Measurements from ENCODE around the gene RNU5D-1. TPM values are rescaled to one million over a fixed set of nuclear protein-coding genes. Genes with fewer than 3 reads are reported as not detected.

RNU5D-1 gene
- total and polyA plus RNA-seq, 10 of the 15 experiments (the other 5 are each of a cell fraction or from before 2014, with no cell fraction given), result not detected

GRCh38 chr1:44723064-44723463 lies 7.9 kb downstream of the RNU5D-1 start:
- SMC1A ChIA-PET (ENCODE audit: uncharacterized antibody, unreplicated experiment), result interaction anchor here (0.6 to 2.6 kb wide), 5 partner anchors 8 to 288 kb away, joined by 3 to 26 read pairs (median 8); partner anchors contain the start of genes HECTD3 and RNU5D-1
- TF ChIP-seq HSF1 (IDR thresholded peaks at IDR 0.05; ENCODE audit: low read depth, low read length) (no peak), CHD2 (IDR thresholded peaks at IDR 0.05; ENCODE audit: borderline replicate concordance, low read depth, low read length) (no peak), ZNF24 (IDR thresholded peaks at IDR 0.05) (peak; percentile 81)
- intact Hi-C loops (cut with micrococcal nuclease; ENCODE audit: unreplicated experiment) (no loop called here), in situ Hi-C loops (cut with MboI) (no loop called here)
- DNase-seq (ENCODE audit: low read depth, low spot score) (no peak), ATAC-seq (no peak; the same call in 2 of the 3 replicates), FAIRE-seq (peak; percentile 49)
- BruUV-seq (replicated peaks), result no TSS peak
- H3K9me3 ChIP-seq (replicated peaks; ENCODE audit: control insufficient read depth, insufficient read depth, low read length), result no peaks in the 10 kb centered on the region
- no peaks in the 10 kb centered on the region for H3K79me2 ChIP-seq (ENCODE audit: control insufficient read depth, insufficient read depth, low read length)
- peak overlapping the region; percentile 59 for H3K9ac ChIP-seq (ENCODE audit: control insufficient read depth, insufficient read depth, low read length)
- peak overlapping the region; percentile 32 for H3K4me3 ChIP-seq
- peaks cover 37% of the 10 kb centered on the region for H3K4me1 ChIP-seq (ENCODE audit: control insufficient read depth, insufficient read depth, low read length)
- 15% methylated on average over 9 of the region's 9 CpGs for WGBS (ENCODE audit: insufficient coverage, insufficient replicate concordance, low lambda C conversion rate, missing lambda C conversion rate)
- peak overlapping the region; percentile 9 for H2AFZ ChIP-seq (ENCODE audit: control insufficient read depth, low read depth, low read length)
- RAD21 ChIA-PET (ENCODE audit: unreplicated experiment), result interaction anchor here (2.5 to 2.8 kb wide), 3 partner anchors 8 to 96 kb away, joined by 7 to 48 read pairs (median 21); partner anchors contain the start of genes BTBD19 and RNU5D-1
- H3K36me3 ChIP-seq (ENCODE audit: control insufficient read depth in 2 of 2, insufficient read depth in 2 of 2, low read length in 1 of 2), result no peaks in the 10 kb centered on the region
- H4K20me1 ChIP-seq (ENCODE audit: control insufficient read depth, insufficient read depth), result no peaks in the 10 kb centered on the region
- no peaks in the 10 kb centered on the region for H3K27me3 ChIP-seq (replicated peaks in 1 of 2; ENCODE audit: control insufficient read depth in 2 of 2, insufficient read depth in 2 of 2, low read length in 1 of 2)
- POLR2A ChIA-PET, result interaction anchor here (0.6 to 9.8 kb wide), 10 partner anchors 7 to 583 kb away, joined by 3 to 110 read pairs (median 10); partner anchors contain the start of genes ARMH1, BTBD19, PLK3 and RNU5D-1
- CTCF ChIA-PET, result interaction anchor here (1.8 to 12.6 kb wide), 3 partner anchors 6 to 54 kb away, joined by 5 to 175 read pairs (median 19); partner anchors contain the start of gene RNU5D-1
- H3K27ac ChIP-seq (ENCODE audit: control insufficient read depth, insufficient read depth), result peak overlapping the region; percentile 87
- peak overlapping the region; percentile 93 for H3K4me2 ChIP-seq (ENCODE audit: control insufficient read depth, insufficient read depth)
